RWPE2 (cell line): ENCODE data around the gene H2BK1.

Experiments used
- ATAC-seq: fragments of 200-7000 bp; cut with Tn5 transposase; 3 replicates; pipeline ENCODE4 v1.9.1; 2021; ENCODE audit warnings: low read depth
- DNase-seq: peaks from one replicate; pipeline ENCODE4 v3.0.0-alpha.2; 2020; ENCODE audit warnings: low spot score
- H3K27ac ChIP-seq: fragments of 450-650 bp; 2 replicates; pipeline ENCODE4 v1.5.1; 2017; ENCODE audit warnings: mild to moderate bottlenecking; ENCODE audit not compliant: poor library complexity, severe bottlenecking
- H3K27me3 ChIP-seq: fragments of 250-450 bp; sonication (Bioruptor Pico); 2 replicates; pipeline ENCODE4 v1.5.1; 2021; ENCODE audit warnings: mild to moderate bottlenecking, moderate library complexity; ENCODE audit not compliant: insufficient read depth, poor library complexity, severe bottlenecking
- H3K36me3 ChIP-seq: fragments of 250-450 bp; sonication (Bioruptor Pico); 2 replicates; pipeline ENCODE4 v1.5.1; 2020; ENCODE audit warnings: low read depth, mild to moderate bottlenecking, moderate library complexity
- H3K4me1 ChIP-seq: fragments of 250-450 bp; sonication (Bioruptor Pico); 2 replicates; pipeline ENCODE4 v1.5.1; 2021; ENCODE audit warnings: mild to moderate bottlenecking, moderate library complexity; ENCODE audit not compliant: insufficient read depth, poor library complexity, severe bottlenecking
- H3K4me3 ChIP-seq: fragments of 250-450 bp; sonication (Bioruptor Pico); 2 replicates; pipeline ENCODE4 v1.5.1; 2021; ENCODE audit warnings: mild to moderate bottlenecking, moderate library complexity; ENCODE audit not compliant: severe bottlenecking
- H3K9me3 ChIP-seq: fragments of 250-450 bp; sonication (Bioruptor Pico); 2 replicates; pipeline ENCODE4 v1.5.1; 2021; ENCODE audit warnings: mild to moderate bottlenecking, moderate library complexity; ENCODE audit not compliant: severe bottlenecking
- CTCF ChIP-seq: fragments of 450-650 bp; IDR thresholded peaks from one replicate; pipeline ENCODE4 v1.5.1; 2017; ENCODE audit warnings: mild to moderate bottlenecking, moderate library complexity; ENCODE audit not compliant: poor library complexity, severe bottlenecking

The H2BK1 gene

GRCh38 chr7:151250181-151251132 lies 40.2 kb upstream of the H2BK1 start:
- Histone ChIP-seq H3K4me3 (no peak overlapping the region), H3K4me1 (no peaks in the 10 kb centered on the region), H3K27me3 (no peaks in the 10 kb centered on the region), H3K27ac (no peak overlapping the region), H3K9me3 (no peaks in the 10 kb centered on the region), H3K36me3 (no peaks in the 10 kb centered on the region)
- DNase-seq (peak; percentile 23), ATAC-seq (no peak)
- TF ChIP-seq CTCF, result no peak

GRCh38 chr7:151249732-151250072 lies 39.4 kb upstream of the H2BK1 start:
- ATAC-seq (no peak), DNase-seq (no peak)
- Histone ChIP-seq H3K4me3 (no peak overlapping the region), H3K4me1 (no peaks in the 10 kb centered on the region), H3K27ac (no peak overlapping the region), H3K27me3 (peaks cover 5% of the 10 kb centered on the region), H3K36me3 (no peaks in the 10 kb centered on the region), H3K9me3 (no peaks in the 10 kb centered on the region)
- TF ChIP-seq CTCF, result no peak

- H3K4me1 ChIP-seq, result no peaks in the 10 kb centered on the region
Observed at GRCh38 chr7:151249034-151249731, 38.9 kb upstream of the H2BK1 start.

GRCh38 chr7:151248346-151249033 lies 38.2 kb upstream of the H2BK1 start, which contains the start of gene SMARCD3:
SMARCD3 (minus strand) TSS chr7:151248694; CDS start chr7:151248562, 132 bp downstream.
- ATAC-seq, result peak; percentile 30
- H3K36me3 ChIP-seq, result no peaks in the 10 kb centered on the region
- DNase-seq, result no peak
- H3K9me3 ChIP-seq, result no peaks in the 10 kb centered on the region
- peak within 1 kb of the TSS; percentile 36 for H3K4me3 ChIP-seq
- no peak for TF ChIP-seq CTCF
- no peaks in the 10 kb centered on the region for H3K4me1 ChIP-seq
- H3K27me3 ChIP-seq, result peaks cover 9% of the 10 kb centered on the region
- H3K27ac ChIP-seq, result no peak within 1 kb of the TSS

More at GRCh38 chr7:151249034-151249731, 38.9 kb upstream of the H2BK1 start:
- Histone ChIP-seq H3K36me3 (no peaks in the 10 kb centered on the region), H3K9me3 (no peaks in the 10 kb centered on the region), H3K4me3 (peak overlapping the region; percentile 36), H3K27ac (no peak overlapping the region), H3K27me3 (peaks cover 9% of the 10 kb centered on the region)
- no peak for DNase-seq
- ATAC-seq, result peak; percentile 35
- TF ChIP-seq CTCF, result no peak
